ENCODE results near the gene CAPN7.

DNA sequence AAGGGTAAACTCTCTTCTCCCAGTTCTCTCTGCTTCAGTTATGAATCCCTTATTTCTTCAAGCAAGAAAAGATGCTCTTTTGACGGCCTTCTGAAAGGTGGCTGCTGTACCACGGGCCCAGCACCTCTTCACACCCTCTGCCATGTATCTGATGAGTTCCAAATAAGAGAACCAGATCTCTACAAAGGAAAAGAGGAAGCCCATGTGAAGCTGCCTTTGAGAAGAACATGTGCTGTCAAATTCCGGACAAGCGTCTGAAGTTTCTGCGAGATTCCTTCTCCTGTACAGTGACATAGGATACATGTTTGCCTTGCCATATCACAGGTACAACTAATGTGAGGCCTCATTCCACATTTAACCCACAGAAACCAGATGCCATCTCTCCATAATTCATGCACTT is 67.2 kb downstream of the CAPN7 start:
- TF ChIP-seq, protein P1, sequence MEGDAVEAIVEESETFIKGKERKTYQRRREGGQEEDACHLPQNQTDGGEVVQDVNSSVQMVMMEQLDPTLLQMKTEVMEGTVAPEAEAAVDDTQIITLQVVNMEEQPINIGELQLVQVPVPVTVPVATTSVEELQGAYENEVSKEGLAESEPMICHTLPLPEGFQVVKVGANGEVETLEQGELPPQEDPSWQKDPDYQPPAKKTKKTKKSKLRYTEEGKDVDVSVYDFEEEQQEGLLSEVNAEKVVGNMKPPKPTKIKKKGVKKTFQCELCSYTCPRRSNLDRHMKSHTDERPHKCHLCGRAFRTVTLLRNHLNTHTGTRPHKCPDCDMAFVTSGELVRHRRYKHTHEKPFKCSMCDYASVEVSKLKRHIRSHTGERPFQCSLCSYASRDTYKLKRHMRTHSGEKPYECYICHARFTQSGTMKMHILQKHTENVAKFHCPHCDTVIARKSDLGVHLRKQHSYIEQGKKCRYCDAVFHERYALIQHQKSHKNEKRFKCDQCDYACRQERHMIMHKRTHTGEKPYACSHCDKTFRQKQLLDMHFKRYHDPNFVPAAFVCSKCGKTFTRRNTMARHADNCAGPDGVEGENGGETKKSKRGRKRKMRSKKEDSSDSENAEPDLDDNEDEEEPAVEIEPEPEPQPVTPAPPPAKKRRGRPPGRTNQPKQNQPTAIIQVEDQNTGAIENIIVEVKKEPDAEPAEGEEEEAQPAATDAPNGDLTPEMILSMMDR (IDR thresholded peaks at IDR 0.05 in 8 of 11, conservative IDR thresholded peaks at IDR 0.05 in 3 of 11): no peak
- TF ChIP-seq POLR2A (IDR thresholded peaks at IDR 0.05): no peak
